A549 (cell line): ENCODE measurements around the gene SND1. TPM values are rescaled to one million over a fixed set of nuclear protein-coding genes. Genes with fewer than 3 reads are reported as not detected.

Experiments
- ATAC-seq, 2 experiments: fragments of 200-7000 bp in 1 of 2; fragments of >200 bp in 1 of 2; cut with Nextera tagmentation in 1 of 2; cut with Tn5 transposase in 1 of 2; 3 replicates each; pipeline versions ENCODE4 v1.8.0 to v1.9.1; 2018 to 2020; ENCODE audit warnings: mild to moderate bottlenecking in 1 of 2, moderate library complexity in 1 of 2
- CTCF ChIA-PET: fragments of 300-600 bp; sonication (Branson Sonifier 250); formaldehyde crosslinking; extraction: SDS; loops from one replicate; lab custom pipeline; 2021; ENCODE audit warnings: antibody characterized with exemption, inconsistent platforms; lab: Yijun Ruan, JAX
- POLR2A ChIA-PET: fragments of 350-600 bp; formaldehyde crosslinking; extraction: SDS; loops from one replicate; lab custom pipeline; 2021; ENCODE audit warnings: antibody characterized with exemption, inconsistent platforms; lab: Yijun Ruan, JAX
- DNase-seq, 2 experiments: peaks; one replicate each; pipeline versions ENCODE4 v3.0.0 to v3.0.0-alpha.2; 2011 to 2016; ENCODE audit warnings: low read depth in 1 of 2, low spot score in 1 of 2
- FAIRE-seq: peaks from 2 replicates; lab custom pipeline; 2011; peaks lifted over from hg19 to GRCh38; lab: Jason Lieb, UNC
- H3K27ac ChIP-seq, 2 experiments: fragments of >200 bp; sonication (Bioruptor Twin); formaldehyde crosslinking; 3 replicates each; pipeline ENCODE4 v1.5.1; 2016 to 2017
- H3K4me1 ChIP-seq: fragments of >200 bp; sonication (Bioruptor Twin); formaldehyde crosslinking; 3 replicates; pipeline ENCODE4 v1.6.1; 2016
- H3K4me2 ChIP-seq: fragments of >200 bp; sonication (Bioruptor Twin); formaldehyde crosslinking; 3 replicates; pipeline ENCODE4 v1.6.1; 2016
- H3K4me3 ChIP-seq: fragments of >200 bp; sonication (Bioruptor Twin); formaldehyde crosslinking; 3 replicates; pipeline ENCODE4 v1.5.1; 2016
- H3K9me3 ChIP-seq: fragments of >200 bp; sonication (Bioruptor Twin); formaldehyde crosslinking; 3 replicates; pipeline ENCODE4 v1.6.1; 2016
- BHLHE40 ChIP-seq: IDR thresholded peaks from 2 replicates; pipeline ENCODE4 v1.6.1; 2012; ENCODE audit warnings: low read depth, low read length, inconsistent platforms
- CBX2 ChIP-seq: fragments of 200-600 bp; sonication (generic); IDR thresholded peaks from 2 replicates; pipeline ENCODE4 v1.6.1; 2016; ENCODE audit warnings: low read depth, mild to moderate bottlenecking, borderline replicate concordance
- CBX8 ChIP-seq: fragments of 200-600 bp; sonication (generic); IDR thresholded peaks from 2 replicates; pipeline ENCODE4 v1.6.1; 2016
- ELK1 ChIP-seq: fragments of 150-350 bp; IDR thresholded peaks from 2 replicates; pipeline ENCODE4 v1.6.1; 2014; ENCODE audit warnings: low read depth, mild to moderate bottlenecking, low read length
- GATA3 ChIP-seq: IDR thresholded peaks from 2 replicates; pipeline ENCODE4 v1.6.1; 2012; ENCODE audit warnings: borderline replicate concordance
- JUN ChIP-seq, 2 experiments: fragments of >200 bp; sonication (Bioruptor Twin); formaldehyde crosslinking; IDR thresholded peaks; 2 replicates in 1 of 2; 3 replicates in 1 of 2; pipeline ENCODE4 v1.6.1; 2016 to 2017
- JUNB ChIP-seq: fragments of >200 bp; sonication (Bioruptor Twin); formaldehyde crosslinking; IDR thresholded peaks from 2 replicates; pipeline ENCODE4 v1.6.1; 2016
- KDM5A ChIP-seq: fragments of 200-600 bp; sonication (generic); IDR thresholded peaks from 2 replicates; pipeline ENCODE4 v1.6.1; 2016; ENCODE audit warnings: antibody characterized with exemption, mild to moderate bottlenecking
- MAFK ChIP-seq: fragments of 450-650 bp; IDR thresholded peaks from 2 replicates; pipeline ENCODE4 v1.6.1; 2014; ENCODE audit not compliant: partially characterized antibody
- MAX ChIP-seq: IDR thresholded peaks from 2 replicates; pipeline ENCODE4 v1.6.1; 2012
- NR3C1 ChIP-seq: fragments of >200 bp; sonication (Bioruptor Twin); formaldehyde crosslinking; IDR thresholded peaks from 3 replicates; pipeline ENCODE4 v1.6.1; 2017
- RAD21 ChIP-seq, 2 experiments: fragments of >200 bp in 1 of 2; sonication (Bioruptor Twin) in 1 of 2; formaldehyde crosslinking in 1 of 2; IDR thresholded peaks in 1 of 2; conservative IDR thresholded peaks in 1 of 2; 2 replicates in 1 of 2; 3 replicates in 1 of 2; pipeline ENCODE4 v1.6.1; 2012 to 2018; ENCODE audit warnings: inconsistent platforms in 1 of 2
- SMC3 ChIP-seq: fragments of >200 bp; sonication (Bioruptor Twin); formaldehyde crosslinking; IDR thresholded peaks from 3 replicates; pipeline ENCODE4 v1.6.1; 2018; ENCODE audit warnings: inconsistent platforms
- SREBF2 ChIP-seq: fragments of 450-650 bp; IDR thresholded peaks from 2 replicates; pipeline ENCODE4 v1.6.1; 2014; ENCODE audit warnings: mild to moderate bottlenecking, moderate library complexity
- TP53 ChIP-seq: fragments of 250-450 bp; sonication (Bioruptor Pico); IDR thresholded peaks from 2 replicates; pipeline ENCODE4 v1.5.0; 2021; ENCODE audit warnings: mild to moderate bottlenecking, moderate library complexity
- USF2 ChIP-seq: fragments of 450-650 bp; IDR thresholded peaks from 2 replicates; pipeline ENCODE4 v1.6.1; 2014; ENCODE audit warnings: antibody characterized with exemption
- ZC3H11A ChIP-seq: fragments of 450-650 bp; IDR thresholded peaks from 2 replicates; pipeline ENCODE4 v1.6.1; 2014; ENCODE audit warnings: antibody characterized with exemption, mild to moderate bottlenecking
- WGBS: methylation state at CpG from one replicate; pipeline ENCODE4 v1.1.6; 2017; ENCODE audit errors: missing lambda C conversion rate; 5-methylcytosine and 5-hydroxymethylcytosine counted together
- polyA plus RNA-seq, 4 experiments: library from polyadenylated mRNA; depleted of rRNA in 3 of 4; stranded (reverse); fragments of >200 nt; fragmentation: RNase III in 1 of 4; extraction: RNeasy Plus Mini Kit Qiagen cat#74134 plus additional on column Dnase treatment in 1 of 4; gene quantifications; 2 replicates in 3 of 4; 3 replicates in 1 of 4; pipeline ENCODE4 v1.2.3, GENCODE V29; 2011 to 2017

The SND1 gene
- polyA plus RNA-seq, 2 of the 4 experiments (the other 2 are of a cell fraction): 102 to 138 TPM

GRCh38 chr7:127690337-127690736 is 38.3 kb downstream of the SND1 start:
- no peak for FAIRE-seq
- Histone ChIP-seq H3K27ac (no peak overlapping the region), H3K4me3 (no peak overlapping the region), H3K4me1 (no peaks in the 10 kb centered on the region), H3K4me2 (no peak overlapping the region), H3K9me3 (no peaks in the 10 kb centered on the region)
- ChIA-PET CTCF (interaction anchor here (1.1 kb wide), 1 partner anchor 14 kb away, joined by 3 read pairs; no protein-coding TSS in a partner anchor), POLR2A (no interaction called here)
- no peak for TF ChIP-seq SMC3
- TF ChIP-seq USF2: no peak
- no peak for TF ChIP-seq BHLHE40
- TF ChIP-seq NR3C1: no peak
- no peak for TF ChIP-seq CBX8
- no peak for TF ChIP-seq MAFK
- no peak for TF ChIP-seq SREBF2
- no peak for TF ChIP-seq KDM5A
- WGBS: 95% methylated on average over 3 of the region's 3 CpGs
- no peak for ATAC-seq
- DNase-seq: no peak

DNA sequence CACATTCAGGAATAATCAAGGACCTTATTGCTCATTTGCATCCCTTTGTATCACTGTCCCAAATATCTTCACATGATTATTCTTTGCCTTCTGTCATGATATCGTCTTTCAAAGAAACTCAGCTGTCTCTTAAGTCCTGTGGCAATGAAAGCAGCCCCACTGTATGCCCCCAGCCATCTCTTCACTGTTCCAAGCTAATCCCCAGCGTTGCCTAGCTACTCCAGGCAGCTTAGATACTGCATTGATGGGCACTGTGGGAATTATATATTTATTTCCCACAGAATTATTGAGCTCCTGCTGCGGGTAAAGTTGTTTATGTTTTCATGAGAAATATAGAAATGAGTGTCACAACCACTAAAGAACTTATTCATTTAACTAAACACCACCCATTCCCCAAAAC is 38.8 kb downstream of the SND1 start:
- Histone ChIP-seq H3K4me1 (no peaks in the 10 kb centered on the region), H3K9me3 (no peaks in the 10 kb centered on the region), H3K4me2 (no peak overlapping the region), H3K4me3 (no peak overlapping the region), H3K27ac (no peak overlapping the region)
- FAIRE-seq (no peak), DNase-seq (no peak), ATAC-seq (no peak)
- ChIA-PET CTCF (interaction anchor here (1.1 kb wide), 1 partner anchor 14 kb away, joined by 3 read pairs; no protein-coding TSS in a partner anchor), POLR2A (no interaction called here)
- no peak for TF ChIP-seq GATA3
- TF ChIP-seq RAD21 (conservative IDR thresholded peaks at IDR 0.05 in 1 of 2, IDR thresholded peaks at IDR 0.05 in 1 of 2): no peak
- TF ChIP-seq CBX2: no peak
- TF ChIP-seq MAX: no peak
- no peak for TF ChIP-seq JUNB
- no peak for TF ChIP-seq USF2
- TF ChIP-seq ELK1: no peak
- no peak for TF ChIP-seq ZC3H11A
- 97% methylated on average over 3 of the region's 3 CpGs for WGBS

- POLR2A ChIA-PET: interaction anchor here (0.5 kb wide), 1 partner anchor 30 kb away, joined by 4 read pairs; no protein-coding TSS in a partner anchor
- no peak for FAIRE-seq
- no peak for DNase-seq
- H3K9me3 ChIP-seq: no peaks in the 10 kb centered on the region
- H3K4me2 ChIP-seq: no peak overlapping the region
- no peak overlapping the region for H3K4me3 ChIP-seq
- no peak overlapping the region for H3K27ac ChIP-seq
- 100% methylated on average over 1 of the region's 1 CpG for WGBS
- TF ChIP-seq TP53 (CRISPR knock-in tag) (no peak), GATA3 (no peak), RAD21 (conservative IDR thresholded peaks at IDR 0.05 in 1 of 2, IDR thresholded peaks at IDR 0.05 in 1 of 2) (no peak), ELK1 (no peak), JUN (IDR thresholded peaks at IDR 0.05) (no peak)
- ATAC-seq: no peak
- H3K4me1 ChIP-seq: no peaks in the 10 kb centered on the region
- CTCF ChIA-PET: interaction anchor here (1.4 to 3.1 kb wide), 2 partner anchors 12 to 16 kb away, joined by 4 to 18 read pairs; no protein-coding TSS in a partner anchor
Measured at GRCh38 chr7:127692200-127692599, 40.2 kb downstream of the SND1 start.
